ENCODE data around the gene COG5.

COG5 gene

GRCh38 chr7:107180378-107180777 lies 383.3 kb downstream of the COG5 start:
- DNase-seq (ENCODE audit: low spot score), result no peak

- DNase-seq (ENCODE audit: low spot score), result no peak
Measured at GRCh38 chr7:107179326-107180164, 384.2 kb downstream of the COG5 start.

GRCh38 chr7:107173691-107174406 lies 389.9 kb downstream of the COG5 start:
- DNase-seq (ENCODE audit: low spot score), result no peak

- DNase-seq (ENCODE audit: low spot score), result no peak
Measured at GRCh38 chr7:107173191-107173590, 390.5 kb downstream of the COG5 start.

GRCh38 chr7:107172276-107173032 lies 391.3 kb downstream of the COG5 start:
- no peak for DNase-seq (ENCODE audit: low spot score)

GRCh38 chr7:107171496-107171895 lies 392.2 kb downstream of the COG5 start:
- no peak for DNase-seq (ENCODE audit: low spot score)

GRCh38 chr7:107170051-107170915 lies 393.4 kb downstream of the COG5 start:
- no peak for DNase-seq (ENCODE audit: low spot score)

GRCh38 chr7:107169120-107170050 lies 394.3 kb downstream of the COG5 start:
- DNase-seq (ENCODE audit: low spot score), result peak; percentile 89

GRCh38 chr7:107168233-107169119 lies 395.2 kb downstream of the COG5 start, which contains the start of gene HBP1:
Gene HBP1, plus strand, starts transcription at chr7:107169003. Its CDS starts 10,891 bp downstream, at chr7:107179894.
- peak; percentile 99 for DNase-seq (ENCODE audit: low spot score)

GRCh38 chr7:107167483-107168232 lies 396.1 kb downstream of the COG5 start:
- peak; percentile 93 for DNase-seq (ENCODE audit: low spot score)

- no peak for DNase-seq (ENCODE audit: low spot score)
Measured at GRCh38 chr7:107166736-107167426, 396.8 kb downstream of the COG5 start.

- no peak for DNase-seq (ENCODE audit: low spot score)
Measured at GRCh38 chr7:107165341-107165740, 398.4 kb downstream of the COG5 start.

- DNase-seq (ENCODE audit: low spot score), result peak; percentile 60
Measured at GRCh38 chr7:107164092-107164491, 399.6 kb downstream of the COG5 start.

- no peak for DNase-seq (ENCODE audit: low spot score)
Measured at GRCh38 chr7:107162475-107162874, 401.2 kb downstream of the COG5 start.

GRCh38 chr7:107161415-107161814 lies 402.3 kb downstream of the COG5 start:
- no peak for DNase-seq (ENCODE audit: low spot score)

- no peak for DNase-seq (ENCODE audit: low spot score)
Measured at GRCh38 chr7:107160389-107160788, 403.3 kb downstream of the COG5 start.

GRCh38 chr7:107158028-107158427 lies 405.7 kb downstream of the COG5 start:
- no peak for DNase-seq (ENCODE audit: low spot score)

GRCh38 chr7:107157091-107157490 lies 406.6 kb downstream of the COG5 start:
- DNase-seq (ENCODE audit: low spot score), result no peak
